ENCODE results near the gene MAG. TPM values are rescaled to one million over a fixed set of nuclear protein-coding genes. Genes with fewer than 3 reads are reported as not detected.

Gene MAG
- total and polyA plus RNA-seq, 3 donors from 2014 or later, result 5.4 to 18.4 (median 10.8) TPM

GRCh38 chr19:35314031-35314430 is 22.1 kb downstream of the MAG start:
- Histone ChIP-seq H3K27me3 (no peaks in the 10 kb centered on the region), H3K4me1 (peaks cover 32% of the 10 kb centered on the region), H3K9me3 (no peaks in the 10 kb centered on the region), H3K4me3 (no peak overlapping the region), H3K36me3 (ENCODE audit: low read depth, missing control alignments) (no peaks in the 10 kb centered on the region), H3K27ac (no peak overlapping the region)
- DNase-seq, result no peak
- 77 to 84% methylated on average over 8 of the region's 8 CpGs for WGBS, 2 donors
- intact Hi-C loops (cut with DNase I; ENCODE audit: low total_unique reads), result no loop called here
- no peak for TF ChIP-seq POLR2A (IDR thresholded peaks at IDR 0.05)
- TF ChIP-seq CTCF (IDR thresholded peaks at IDR 0.05), result no peak

GRCh38 chr19:35314858-35315470 is 23.0 kb downstream of the MAG start:
- no peaks in the 10 kb centered on the region for H3K27me3 ChIP-seq

GRCh38 chr19:35315883-35316282 is 23.9 kb downstream of the MAG start:
- intact Hi-C loops (cut with DNase I; ENCODE audit: low total_unique reads), result no loop called here
- no peaks in the 10 kb centered on the region for H3K9me3 ChIP-seq
- no peak overlapping the region for H3K4me3 ChIP-seq
- H3K36me3 ChIP-seq (ENCODE audit: low read depth, missing control alignments), result no peaks in the 10 kb centered on the region
- H3K4me1 ChIP-seq, result peaks cover 19% of the 10 kb centered on the region
- no peaks in the 10 kb centered on the region for H3K27me3 ChIP-seq
- no peak for DNase-seq
- 67 to 80% methylated on average over 2 to 9 of the region's 9 CpGs for WGBS, 2 donors
- no peak overlapping the region for H3K27ac ChIP-seq
- TF ChIP-seq POLR2A (IDR thresholded peaks at IDR 0.05) (no peak), CTCF (IDR thresholded peaks at IDR 0.05) (no peak)

More at GRCh38 chr19:35314858-35315470, 23.0 kb downstream of the MAG start:
- Histone ChIP-seq H3K27ac (no peak overlapping the region), H3K9me3 (no peaks in the 10 kb centered on the region), H3K36me3 (ENCODE audit: low read depth, missing control alignments) (no peaks in the 10 kb centered on the region), H3K4me1 (peaks cover 25% of the 10 kb centered on the region), H3K4me3 (no peak overlapping the region)
- intact Hi-C loops (cut with DNase I; ENCODE audit: low total_unique reads), result no loop called here
- TF ChIP-seq CTCF (IDR thresholded peaks at IDR 0.05) (no peak), POLR2A (IDR thresholded peaks at IDR 0.05) (no peak)
- 86 to 88% methylated on average over 10 of the region's 10 CpGs for WGBS, 2 donors
- DNase-seq, result no peak

GRCh38 chr19:35316560-35316959 is 24.6 kb downstream of the MAG start:
- no peak overlapping the region for H3K4me3 ChIP-seq
- peaks cover 12% of the 10 kb centered on the region for H3K4me1 ChIP-seq
- no peak for TF ChIP-seq CTCF (IDR thresholded peaks at IDR 0.05)
- no peak for TF ChIP-seq POLR2A (IDR thresholded peaks at IDR 0.05)
- no peak overlapping the region for H3K27ac ChIP-seq
- DNase-seq, result no peak
- H3K9me3 ChIP-seq, result no peaks in the 10 kb centered on the region
- 88 to 91% methylated on average over 9 of the region's 9 CpGs for WGBS, 2 donors
- no peaks in the 10 kb centered on the region for H3K36me3 ChIP-seq (ENCODE audit: low read depth, missing control alignments)
- intact Hi-C loops (cut with DNase I; ENCODE audit: low total_unique reads), result no loop called here
- H3K27me3 ChIP-seq, result no peaks in the 10 kb centered on the region

- H3K9me3 ChIP-seq, result no peaks in the 10 kb centered on the region
- no peak overlapping the region for H3K27ac ChIP-seq
- H3K36me3 ChIP-seq (ENCODE audit: low read depth, missing control alignments), result no peaks in the 10 kb centered on the region
- H3K4me1 ChIP-seq, result peaks cover 4% of the 10 kb centered on the region
- H3K4me3 ChIP-seq, result no peak overlapping the region
- DNase-seq, result no peak
- H3K27me3 ChIP-seq, result no peaks in the 10 kb centered on the region
- intact Hi-C loops (cut with DNase I; ENCODE audit: low total_unique reads), result no loop called here
- TF ChIP-seq POLR2A (IDR thresholded peaks at IDR 0.05), result no peak
- 73 to 74% methylated on average over 7 of the region's 7 CpGs for WGBS, 2 donors
These were observed 25.6 kb downstream of the MAG start for GRCh38 chr19:35317464-35318043.
